Neural cell (in vitro differentiated cells): Measurements from ENCODE around the gene SMG1. TPM values are rescaled to one million over a fixed set of nuclear protein-coding genes. Genes with fewer than 3 reads are reported as not detected.
"Not testable (repeated sequence)": the region's sequence is repeated elsewhere in the genome, so short reads cannot be mapped to it uniquely, and the experiment has no call there.

ENCODE experiments used
- H2AFZ ChIP-seq: fragments of 200-600, 300-800 bp; sonication (generic), shearing (Covaris generic); 2 replicates; pipeline ENCODE4 v1.6.0; 2014; ENCODE audit warnings: low read depth, mild to moderate bottlenecking, antibody characterized with exemption, low read length, moderate library complexity
- H3F3A ChIP-seq: fragments of 200-600 bp; shearing (Covaris generic); 2 replicates; pipeline ENCODE4 v1.6.1; 2016; ENCODE audit warnings: mild to moderate bottlenecking, moderate library complexity, mixed read lengths, antibody characterized with exemption, low read length; ENCODE audit not compliant: insufficient read depth, poor library complexity, severe bottlenecking
- H3K27ac ChIP-seq: fragments of 200-600, 300-800 bp; sonication (generic), shearing (Covaris generic); 2 replicates; pipeline ENCODE4 v1.5.1; 2014; ENCODE audit warnings: mild to moderate bottlenecking, low read length, moderate library complexity
- H3K27me3 ChIP-seq: fragments of 300-800, 200-600 bp; sonication (generic), shearing (Covaris generic); 2 replicates; pipeline ENCODE4 v1.6.0; 2014; ENCODE audit warnings: mild to moderate bottlenecking, low read depth, low read length, moderate library complexity; ENCODE audit not compliant: insufficient read depth
- H3K36me3 ChIP-seq: fragments of 300-800, 200-600 bp; sonication (generic), shearing (Covaris generic); 2 replicates; pipeline ENCODE4 v1.5.1; 2014; ENCODE audit warnings: mild to moderate bottlenecking, antibody characterized with exemption, low read length, moderate library complexity; ENCODE audit not compliant: insufficient read depth
- H3K4me2 ChIP-seq: fragments of 300-800, 200-600 bp; sonication (generic), shearing (Covaris generic); 2 replicates; pipeline ENCODE4 v1.6.0; 2014; ENCODE audit warnings: mild to moderate bottlenecking, low read length
- H3K4me3 ChIP-seq: fragments of 300-800, 200-600 bp; sonication (generic), shearing (Covaris generic); 2 replicates; pipeline ENCODE4 v1.5.1; 2014; ENCODE audit warnings: mild to moderate bottlenecking, low read length, moderate library complexity
- H3K79me2 ChIP-seq: fragments of 200-600 bp; shearing (Covaris generic); replicated peaks from 2 replicates; pipeline ENCODE4 v1.6.0; 2014; ENCODE audit warnings: mild to moderate bottlenecking, low read length, moderate library complexity; ENCODE audit not compliant: insufficient read depth
- H3K9ac ChIP-seq: fragments of 300-800, 200-600 bp; sonication (generic), shearing (Covaris generic); 2 replicates; pipeline ENCODE4 v1.6.1; 2016; ENCODE audit warnings: mild to moderate bottlenecking, low read length, mixed read lengths
- H3K9me2 ChIP-seq: fragments of 200-600 bp; shearing (Covaris generic); 2 replicates; pipeline ENCODE4 v1.6.1; 2016; ENCODE audit warnings: mild to moderate bottlenecking, low read length, mixed read lengths; ENCODE audit not compliant: insufficient read depth
- H3K9me3 ChIP-seq: fragments of 200-600, 300-800 bp; sonication (generic), shearing (Covaris generic); 2 replicates; pipeline ENCODE4 v1.6.1; 2016; ENCODE audit warnings: mild to moderate bottlenecking, mixed run types, low read length, moderate library complexity, mixed read lengths
- H4K20me1 ChIP-seq: fragments of 200-600 bp; shearing (Covaris generic); 2 replicates; pipeline ENCODE4 v1.6.1; 2016; ENCODE audit warnings: mild to moderate bottlenecking, mixed run types; ENCODE audit not compliant: insufficient read depth
- EP300 ChIP-seq: fragments of 450-650 bp; conservative IDR thresholded peaks from 2 replicates; pipeline ENCODE4 v1.6.1; 2014; ENCODE audit warnings: antibody characterized with exemption, mild to moderate bottlenecking, moderate library complexity; ENCODE audit not compliant: poor library complexity, severe bottlenecking
- EZH2 ChIP-seq: fragments of 200-600, 300-800 bp; shearing (Covaris generic), sonication (generic); IDR thresholded peaks from 2 replicates; pipeline ENCODE4 v1.6.1; 2014; ENCODE audit warnings: antibody characterized with exemption, low read length, borderline replicate concordance, mild to moderate bottlenecking; ENCODE audit not compliant: insufficient read depth, poor library complexity, severe bottlenecking
- MXI1 ChIP-seq: fragments of 450-650 bp; conservative IDR thresholded peaks from 2 replicates; pipeline ENCODE4 v1.6.1; 2014; ENCODE audit warnings: antibody characterized with exemption, mild to moderate bottlenecking; ENCODE audit not compliant: poor library complexity, severe bottlenecking
- POLR2AphosphoS5 ChIP-seq: IDR thresholded peaks from 2 replicates; pipeline ENCODE4 v1.6.1; 2012
- RAD21 ChIP-seq: fragments of 450-650 bp; conservative IDR thresholded peaks from 2 replicates; pipeline ENCODE4 v1.6.1; 2014; ENCODE audit warnings: antibody characterized with exemption, mild to moderate bottlenecking, moderate library complexity
- SMC3 ChIP-seq: fragments of 450-650 bp; conservative IDR thresholded peaks from 2 replicates; pipeline ENCODE4 v1.6.1; 2014; ENCODE audit warnings: antibody characterized with exemption, mild to moderate bottlenecking, moderate library complexity; ENCODE audit not compliant: poor library complexity
- TAF1 ChIP-seq: IDR thresholded peaks from 2 replicates; pipeline ENCODE4 v1.6.1; 2012; ENCODE audit warnings: low read depth
- polyA plus RNA-seq: library from polyadenylated mRNA; depleted of rRNA; stranded (reverse); fragments of >200 nt; gene quantifications from 2 replicates; pipeline ENCODE4 v1.2.3, GENCODE V29; 2014
- TF ChIP-seq, protein P1 (sequence below): fragments of 450-650 bp; IDR thresholded peaks from 2 replicates; pipeline ENCODE4 v1.5.1; 2014; ENCODE audit warnings: antibody characterized with exemption, mild to moderate bottlenecking, moderate library complexity; ENCODE audit not compliant: poor library complexity, severe bottlenecking
- TF ChIP-seq, protein P2 (sequence below): IDR thresholded peaks from 2 replicates; pipeline ENCODE4 v1.6.1; 2012; ENCODE audit warnings: borderline replicate concordance

Gene SMG1
- polyA plus RNA-seq, 1 donor from 2014 or later = 26.3 TPM

DNA sequence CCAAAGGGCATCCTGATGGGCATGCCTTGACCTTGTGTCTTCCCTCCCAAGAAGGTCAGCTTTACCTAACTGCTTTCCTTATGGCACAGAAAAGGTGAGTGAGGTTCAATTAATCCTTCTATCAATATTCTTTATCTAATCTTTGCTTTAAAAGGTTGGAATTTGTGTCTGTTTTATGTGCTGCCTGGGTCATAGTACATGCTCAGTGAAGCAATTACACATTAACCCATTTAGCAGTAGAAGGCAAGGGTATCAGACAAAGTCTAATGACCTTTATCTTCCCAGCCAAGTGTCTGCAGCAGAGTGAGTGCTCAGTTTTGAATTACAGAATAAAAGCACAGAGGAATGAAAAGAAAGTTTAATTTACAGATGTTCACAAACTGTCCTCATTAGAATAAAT lies 63.3 kb downstream of the SMG1 start:
- not testable (repeated sequence) for H4K20me1 ChIP-seq, H3K27me3 ChIP-seq, H3K9ac ChIP-seq, H3K36me3 ChIP-seq, H3K9me2 ChIP-seq, H3K9me3 ChIP-seq, H3K4me3 ChIP-seq, H3K27ac ChIP-seq, H3F3A ChIP-seq, H3K4me2 ChIP-seq, H3K79me2 ChIP-seq, H2AFZ ChIP-seq

DNA sequence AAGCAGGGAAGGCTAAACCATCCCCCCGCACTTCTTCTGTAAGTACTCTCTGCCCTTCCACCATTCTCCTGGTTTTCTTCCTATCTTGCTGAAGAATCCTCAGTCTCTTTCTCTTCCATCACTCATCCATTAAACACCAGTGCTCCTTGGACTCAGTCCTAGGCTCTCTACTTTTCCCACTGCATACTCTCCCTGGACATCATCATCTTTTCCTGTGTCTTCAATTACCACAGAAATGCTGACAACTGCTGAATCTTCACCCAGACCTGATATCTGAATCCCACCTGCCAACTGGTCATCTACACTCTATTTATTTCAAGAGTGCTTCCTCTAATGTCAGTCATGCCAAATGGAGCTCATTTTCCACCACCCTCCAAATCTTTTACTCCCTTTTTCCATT lies 71.0 kb downstream of the SMG1 start:
- Histone ChIP-seq H2AFZ (no peak overlapping the region), H3K4me3 (no peak overlapping the region), H3K9me2 (no peaks in the 10 kb centered on the region), H3K27ac (no peak overlapping the region), H3F3A (no peaks in the 10 kb centered on the region), H3K36me3 (peaks cover 5% of the 10 kb centered on the region), H3K9ac (no peak overlapping the region), H3K4me2 (no peak overlapping the region), H3K9me3 (no peaks in the 10 kb centered on the region), H4K20me1 (no peaks in the 10 kb centered on the region), H3K79me2 (no peaks in the 10 kb centered on the region), H3K27me3 (no peaks in the 10 kb centered on the region)
- TF ChIP-seq TAF1 = no peak
- no peak for TF ChIP-seq MXI1
- TF ChIP-seq SMC3 = no peak
- no peak for TF ChIP-seq RAD21
- no peak for TF ChIP-seq POLR2AphosphoS5
- TF ChIP-seq, protein P1, sequence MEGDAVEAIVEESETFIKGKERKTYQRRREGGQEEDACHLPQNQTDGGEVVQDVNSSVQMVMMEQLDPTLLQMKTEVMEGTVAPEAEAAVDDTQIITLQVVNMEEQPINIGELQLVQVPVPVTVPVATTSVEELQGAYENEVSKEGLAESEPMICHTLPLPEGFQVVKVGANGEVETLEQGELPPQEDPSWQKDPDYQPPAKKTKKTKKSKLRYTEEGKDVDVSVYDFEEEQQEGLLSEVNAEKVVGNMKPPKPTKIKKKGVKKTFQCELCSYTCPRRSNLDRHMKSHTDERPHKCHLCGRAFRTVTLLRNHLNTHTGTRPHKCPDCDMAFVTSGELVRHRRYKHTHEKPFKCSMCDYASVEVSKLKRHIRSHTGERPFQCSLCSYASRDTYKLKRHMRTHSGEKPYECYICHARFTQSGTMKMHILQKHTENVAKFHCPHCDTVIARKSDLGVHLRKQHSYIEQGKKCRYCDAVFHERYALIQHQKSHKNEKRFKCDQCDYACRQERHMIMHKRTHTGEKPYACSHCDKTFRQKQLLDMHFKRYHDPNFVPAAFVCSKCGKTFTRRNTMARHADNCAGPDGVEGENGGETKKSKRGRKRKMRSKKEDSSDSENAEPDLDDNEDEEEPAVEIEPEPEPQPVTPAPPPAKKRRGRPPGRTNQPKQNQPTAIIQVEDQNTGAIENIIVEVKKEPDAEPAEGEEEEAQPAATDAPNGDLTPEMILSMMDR = no peak
- TF ChIP-seq, protein P2, sequence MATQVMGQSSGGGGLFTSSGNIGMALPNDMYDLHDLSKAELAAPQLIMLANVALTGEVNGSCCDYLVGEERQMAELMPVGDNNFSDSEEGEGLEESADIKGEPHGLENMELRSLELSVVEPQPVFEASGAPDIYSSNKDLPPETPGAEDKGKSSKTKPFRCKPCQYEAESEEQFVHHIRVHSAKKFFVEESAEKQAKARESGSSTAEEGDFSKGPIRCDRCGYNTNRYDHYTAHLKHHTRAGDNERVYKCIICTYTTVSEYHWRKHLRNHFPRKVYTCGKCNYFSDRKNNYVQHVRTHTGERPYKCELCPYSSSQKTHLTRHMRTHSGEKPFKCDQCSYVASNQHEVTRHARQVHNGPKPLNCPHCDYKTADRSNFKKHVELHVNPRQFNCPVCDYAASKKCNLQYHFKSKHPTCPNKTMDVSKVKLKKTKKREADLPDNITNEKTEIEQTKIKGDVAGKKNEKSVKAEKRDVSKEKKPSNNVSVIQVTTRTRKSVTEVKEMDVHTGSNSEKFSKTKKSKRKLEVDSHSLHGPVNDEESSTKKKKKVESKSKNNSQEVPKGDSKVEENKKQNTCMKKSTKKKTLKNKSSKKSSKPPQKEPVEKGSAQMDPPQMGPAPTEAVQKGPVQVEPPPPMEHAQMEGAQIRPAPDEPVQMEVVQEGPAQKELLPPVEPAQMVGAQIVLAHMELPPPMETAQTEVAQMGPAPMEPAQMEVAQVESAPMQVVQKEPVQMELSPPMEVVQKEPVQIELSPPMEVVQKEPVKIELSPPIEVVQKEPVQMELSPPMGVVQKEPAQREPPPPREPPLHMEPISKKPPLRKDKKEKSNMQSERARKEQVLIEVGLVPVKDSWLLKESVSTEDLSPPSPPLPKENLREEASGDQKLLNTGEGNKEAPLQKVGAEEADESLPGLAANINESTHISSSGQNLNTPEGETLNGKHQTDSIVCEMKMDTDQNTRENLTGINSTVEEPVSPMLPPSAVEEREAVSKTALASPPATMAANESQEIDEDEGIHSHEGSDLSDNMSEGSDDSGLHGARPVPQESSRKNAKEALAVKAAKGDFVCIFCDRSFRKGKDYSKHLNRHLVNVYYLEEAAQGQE = no peak
- TF ChIP-seq EZH2 = no peak
- no peak for TF ChIP-seq EP300

DNA sequence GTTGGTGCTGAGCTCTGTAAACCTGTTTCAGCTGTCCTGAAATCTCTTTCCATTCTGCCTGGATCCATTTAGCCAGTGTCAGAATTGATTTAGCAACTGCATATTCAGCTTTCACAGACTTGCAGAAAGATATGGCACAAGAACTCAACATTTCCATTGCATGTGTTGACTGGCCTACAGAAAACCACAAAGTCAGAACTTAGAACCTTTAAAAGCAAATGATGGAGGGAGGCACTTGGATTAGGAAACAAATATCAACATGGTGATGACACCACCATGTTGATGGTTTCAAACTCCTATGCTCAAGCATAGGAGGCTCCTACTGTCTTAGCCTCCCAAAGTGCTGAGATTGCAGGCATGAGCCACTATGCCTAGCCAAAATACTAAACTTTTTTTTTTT lies 72.5 kb downstream of the SMG1 start:
- TF ChIP-seq SMC3 = no peak
- no peak for TF ChIP-seq EP300
- TF ChIP-seq POLR2AphosphoS5 = no peak
- no peak for TF ChIP-seq RAD21
- no peak for TF ChIP-seq MXI1
- H3K79me2 ChIP-seq = no peaks in the 10 kb centered on the region
- H3F3A ChIP-seq = no peaks in the 10 kb centered on the region
- no peak overlapping the region for H3K4me2 ChIP-seq
- H2AFZ ChIP-seq = no peak overlapping the region
- no peak overlapping the region for H3K4me3 ChIP-seq
- H4K20me1 ChIP-seq = no peaks in the 10 kb centered on the region
- H3K36me3 ChIP-seq = peaks cover 5% of the 10 kb centered on the region
- H3K9me3 ChIP-seq = no peaks in the 10 kb centered on the region
- H3K9me2 ChIP-seq = no peaks in the 10 kb centered on the region
- no peak overlapping the region for H3K9ac ChIP-seq
- H3K27ac ChIP-seq = no peak overlapping the region
- H3K27me3 ChIP-seq = no peaks in the 10 kb centered on the region
